MCF 10A (cell line): Measurements from ENCODE around the gene LPP. TPM values are rescaled to one million over a fixed set of nuclear protein-coding genes. Genes with fewer than 3 reads are reported as not detected.

Experiments
- BruUV-seq: library from RNA; stranded (reverse); fragments of 400-500 nt; replicated peaks from 2 replicates; lab custom pipeline; 2021; lab: Mats Ljungman, UMichigan
- CTCF ChIA-PET: fragments of 300-600 bp; sonication (Branson Sonifier 250); formaldehyde crosslinking; extraction: SDS; loops from one replicate; lab custom pipeline; 2021; ENCODE audit warnings: antibody characterized with exemption, inconsistent platforms; lab: Yijun Ruan, JAX
- POLR2A ChIA-PET: fragments of 300-600, 350-650 bp; sonication (Branson Sonifier 250); formaldehyde crosslinking; extraction: SDS; loops from one replicate; lab custom pipeline; 2020; ENCODE audit warnings: antibody characterized with exemption, inconsistent platforms; lab: Yijun Ruan, JAX
- DNase-seq: peaks from one replicate; pipeline ENCODE4 v3.0.0-alpha.2; 2018; ENCODE audit not compliant: unreplicated experiment
- H3K27ac Mint-ChIP-seq: one replicate; pipeline ENCODE4 v1.8.0; 2022; ENCODE audit warnings: mild to moderate bottlenecking, low read depth, mixed read lengths; ENCODE audit not compliant: unreplicated experiment
- H3K27me3 Mint-ChIP-seq: one replicate; pipeline ENCODE4 v1.8.0; 2022; ENCODE audit warnings: mixed read lengths; ENCODE audit not compliant: insufficient read depth, unreplicated experiment
- H3K36me3 Mint-ChIP-seq: one replicate; pipeline ENCODE4 v1.8.0; 2022; ENCODE audit warnings: mild to moderate bottlenecking, moderate library complexity, mixed read lengths; ENCODE audit not compliant: insufficient read depth, unreplicated experiment
- H3K4me1 Mint-ChIP-seq: one replicate; pipeline ENCODE4 v1.8.0; 2022; ENCODE audit warnings: mixed read lengths; ENCODE audit not compliant: insufficient read depth, unreplicated experiment
- H3K4me3 Mint-ChIP-seq: one replicate; pipeline ENCODE4 v1.8.0; 2022; ENCODE audit warnings: mild to moderate bottlenecking, moderate library complexity, mixed read lengths; ENCODE audit not compliant: unreplicated experiment
- H3K9me3 Mint-ChIP-seq: one replicate; pipeline ENCODE4 v1.8.0; 2022; ENCODE audit warnings: mixed read lengths; ENCODE audit not compliant: unreplicated experiment
- intact Hi-C: fragments of 100-400 bp; cut with micrococcal nuclease; formaldehyde crosslinking; loops from 2 replicates; pipeline ENCODE4 v1.14.1; 2022
- total RNA-seq: library from RNA; stranded (reverse); gene quantifications from 2 replicates; pipeline ENCODE4 v1.2.3, GENCODE V29; 2022
- TF ChIP-seq, protein P1 (sequence below): fragments of 200-600 bp; IDR thresholded peaks from one replicate; pipeline ENCODE4 v1.8.0; 2022; ENCODE audit warnings: antibody characterized with exemption, mild to moderate bottlenecking; ENCODE audit not compliant: unreplicated experiment

Gene LPP
- total RNA-seq, 1 experiment from 2014 or later: 117 TPM

DNA sequence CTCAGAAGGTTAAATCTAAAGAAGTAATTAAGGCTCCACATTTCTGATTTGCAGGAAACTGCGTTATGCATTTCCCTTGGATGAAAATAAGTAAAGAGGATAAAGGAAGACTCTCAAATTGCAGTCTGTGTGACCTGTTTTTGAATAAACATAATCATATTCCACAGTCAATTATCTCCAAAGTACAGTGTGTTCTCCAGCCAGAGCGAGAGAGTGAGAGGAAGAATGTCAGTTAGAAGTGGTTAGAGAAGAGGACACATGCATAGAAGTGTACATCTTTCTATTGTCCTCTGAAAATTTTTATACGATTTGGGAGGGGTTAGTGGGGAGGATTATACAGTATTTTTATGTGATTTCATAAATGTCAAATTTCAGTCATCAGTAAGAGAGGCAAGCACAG lies 487.1 kb downstream of the LPP start:
- Mint-ChIP-seq H3K4me3 (no peak overlapping the region), H3K9me3 (no peaks in the 10 kb centered on the region), H3K4me1 (no peaks in the 10 kb centered on the region), H3K27me3 (no peaks in the 10 kb centered on the region), H3K36me3 (no peaks in the 10 kb centered on the region), H3K27ac (no peak overlapping the region)
- TF ChIP-seq, protein P1, sequence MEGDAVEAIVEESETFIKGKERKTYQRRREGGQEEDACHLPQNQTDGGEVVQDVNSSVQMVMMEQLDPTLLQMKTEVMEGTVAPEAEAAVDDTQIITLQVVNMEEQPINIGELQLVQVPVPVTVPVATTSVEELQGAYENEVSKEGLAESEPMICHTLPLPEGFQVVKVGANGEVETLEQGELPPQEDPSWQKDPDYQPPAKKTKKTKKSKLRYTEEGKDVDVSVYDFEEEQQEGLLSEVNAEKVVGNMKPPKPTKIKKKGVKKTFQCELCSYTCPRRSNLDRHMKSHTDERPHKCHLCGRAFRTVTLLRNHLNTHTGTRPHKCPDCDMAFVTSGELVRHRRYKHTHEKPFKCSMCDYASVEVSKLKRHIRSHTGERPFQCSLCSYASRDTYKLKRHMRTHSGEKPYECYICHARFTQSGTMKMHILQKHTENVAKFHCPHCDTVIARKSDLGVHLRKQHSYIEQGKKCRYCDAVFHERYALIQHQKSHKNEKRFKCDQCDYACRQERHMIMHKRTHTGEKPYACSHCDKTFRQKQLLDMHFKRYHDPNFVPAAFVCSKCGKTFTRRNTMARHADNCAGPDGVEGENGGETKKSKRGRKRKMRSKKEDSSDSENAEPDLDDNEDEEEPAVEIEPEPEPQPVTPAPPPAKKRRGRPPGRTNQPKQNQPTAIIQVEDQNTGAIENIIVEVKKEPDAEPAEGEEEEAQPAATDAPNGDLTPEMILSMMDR: no peak
- ChIA-PET CTCF (no interaction called here), POLR2A (no interaction called here)
- no peak for DNase-seq
- intact Hi-C loops: no loop called here
- no TSS peak for BruUV-seq

DNA sequence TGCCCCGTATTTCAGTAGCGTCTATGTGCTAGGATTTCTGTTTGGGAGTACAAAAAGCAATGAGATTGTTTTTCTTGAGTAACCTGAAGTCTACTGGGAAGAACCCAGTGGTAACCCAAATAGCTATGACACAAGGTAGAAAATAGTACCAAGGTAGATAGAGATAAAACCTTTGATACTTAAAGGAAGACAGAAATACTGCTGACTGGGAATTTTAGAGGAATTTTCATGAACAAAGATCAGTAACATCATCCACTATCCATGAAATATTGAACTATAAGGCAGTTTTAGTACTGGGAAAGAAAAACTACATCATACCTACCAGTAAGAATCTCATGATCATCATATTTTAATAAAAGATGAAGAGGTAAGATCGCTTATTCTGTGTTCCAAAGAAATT lies 489.8 kb downstream of the LPP start:
- H3K36me3 Mint-ChIP-seq: no peaks in the 10 kb centered on the region
- no peak overlapping the region for H3K27ac Mint-ChIP-seq
- no TSS peak for BruUV-seq
- H3K9me3 Mint-ChIP-seq: no peaks in the 10 kb centered on the region
- no peaks in the 10 kb centered on the region for H3K27me3 Mint-ChIP-seq
- DNase-seq: no peak
- TF ChIP-seq, protein P1: no peak
- ChIA-PET CTCF (interaction anchor here (1.1 kb wide), 1 partner anchor 903 kb away, joined by 5 read pairs; no protein-coding TSS in a partner anchor), POLR2A (interaction anchor here (1.6 kb wide), 1 partner anchor 28 kb away, joined by 6 read pairs; no protein-coding TSS in a partner anchor)
- H3K4me3 Mint-ChIP-seq: no peak overlapping the region
- intact Hi-C loops: no loop called here
- H3K4me1 Mint-ChIP-seq: no peaks in the 10 kb centered on the region

DNA sequence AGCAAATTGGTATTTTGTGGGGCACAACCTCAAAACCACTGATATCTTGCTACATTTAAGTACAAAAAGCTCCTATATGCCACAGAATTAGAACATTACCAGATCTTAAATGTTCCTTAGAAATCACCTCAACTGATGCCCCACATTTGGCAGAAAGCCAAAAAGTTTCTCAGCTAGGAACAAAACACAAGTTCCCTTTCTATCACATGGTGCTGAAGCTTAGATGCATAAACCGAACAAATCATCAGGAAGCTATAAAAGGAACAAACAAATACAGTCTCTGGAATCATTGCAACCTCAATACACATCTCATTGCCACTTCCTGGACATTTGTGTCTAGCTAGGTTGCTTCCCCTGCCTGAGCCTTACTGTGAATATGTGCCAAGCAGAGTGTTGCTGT lies 492.6 kb downstream of the LPP start:
- no peaks in the 10 kb centered on the region for H3K4me1 Mint-ChIP-seq
- ChIA-PET CTCF (interaction anchor here (0.6 to 1.0 kb wide), 2 partner anchors 28 to 906 kb away, joined by 3 to 4 read pairs; no protein-coding TSS in a partner anchor), POLR2A (interaction anchor here (0.7 kb wide), 1 partner anchor 43 kb away, joined by 5 read pairs; no protein-coding TSS in a partner anchor)
- peak; percentile 19 for DNase-seq
- no peak overlapping the region for H3K4me3 Mint-ChIP-seq
- intact Hi-C loops: no loop called here
- H3K27me3 Mint-ChIP-seq: no peaks in the 10 kb centered on the region
- H3K36me3 Mint-ChIP-seq: peaks cover 8% of the 10 kb centered on the region
- no peaks in the 10 kb centered on the region for H3K9me3 Mint-ChIP-seq
- BruUV-seq: no TSS peak
- TF ChIP-seq, protein P1: no peak
- H3K27ac Mint-ChIP-seq: no peak overlapping the region

DNA sequence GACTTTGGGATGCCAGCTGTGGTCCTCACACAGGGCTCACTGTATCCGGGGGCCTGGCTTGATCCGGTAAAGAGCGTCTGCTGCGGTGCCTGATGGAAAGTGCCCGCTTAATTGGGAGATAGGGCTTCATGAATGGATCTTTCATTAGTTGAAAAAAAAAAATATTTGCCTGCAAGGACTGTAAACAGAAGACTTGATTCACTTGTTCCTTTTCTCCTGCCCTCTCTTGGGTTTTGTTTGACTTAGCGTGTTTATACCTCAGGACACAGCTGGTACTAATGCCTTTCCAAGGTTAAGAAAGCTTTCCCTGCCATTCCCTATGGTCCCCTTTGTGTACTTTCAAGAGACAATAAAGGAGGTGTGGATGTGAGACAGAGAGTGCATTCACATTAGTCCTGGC lies 493.3 kb downstream of the LPP start:
- H3K36me3 Mint-ChIP-seq: peaks cover 8% of the 10 kb centered on the region

More for the DNA sequence above, 493.3 kb downstream of the LPP start:
- H3K27me3 Mint-ChIP-seq: no peaks in the 10 kb centered on the region
- CTCF ChIA-PET: interaction anchor here (1.0 to 1.2 kb wide), 2 partner anchors 28 to 906 kb away, joined by 3 read pairs; no protein-coding TSS in a partner anchor
- no peaks in the 10 kb centered on the region for H3K9me3 Mint-ChIP-seq
- H3K27ac Mint-ChIP-seq: no peak overlapping the region
- POLR2A ChIA-PET: interaction anchor here (0.6 to 1.1 kb wide), 2 partner anchors 12 to 307 kb away, joined by 3 to 4 read pairs; no protein-coding TSS in a partner anchor
- no peaks in the 10 kb centered on the region for H3K4me1 Mint-ChIP-seq
- DNase-seq: no peak
- intact Hi-C loops: no loop called here
- TF ChIP-seq, protein P1: no peak
- no peak overlapping the region for H3K4me3 Mint-ChIP-seq
- BruUV-seq: no TSS peak
